ENCODE results near the gene LCA5. TPM values are rescaled to one million over a fixed set of nuclear protein-coding genes. Genes with fewer than 3 reads are reported as not detected.

Gene LCA5
- total RNA-seq, 1 experiment from 2014 or later, result 2.3 TPM

- no peaks in the 10 kb centered on the region for H3K79me1 ChIP-seq (ENCODE audit: insufficient read depth, low read depth, low read length, poor library complexity, severe bottlenecking)
- H4K91ac ChIP-seq (ENCODE audit: insufficient read length, low read depth, low read length), result no peak overlapping the region
- H2BK120ac ChIP-seq (ENCODE audit: low read depth, low read length, poor library complexity, severe bottlenecking), result no peak overlapping the region
- H3K9me3 ChIP-seq (ENCODE audit: control insufficient read depth, low read depth, low read length), result no peaks in the 10 kb centered on the region
- H3K27ac ChIP-seq (ENCODE audit: insufficient read length, low read depth, low read length), result no peak overlapping the region
- no peak for TF ChIP-seq CTCF (conservative IDR thresholded peaks at IDR 0.05)
- H3K79me2 ChIP-seq (ENCODE audit: insufficient read depth, low read length), result no peaks in the 10 kb centered on the region
- no peak overlapping the region for H3K23ac ChIP-seq (ENCODE audit: insufficient read length, low read depth, low read length)
- Mint-ChIP-seq H3K27ac (peak overlapping the region in 1 of 3 experiments; percentile 6; a peak in 1 of 7 replicates), H3K27me3 (ENCODE audit: low read depth) (no peaks in the 10 kb centered on the region), H3K9me3 (no peaks in the 10 kb centered on the region), H3K4me3 (no peak overlapping the region), H3K4me1 (peaks cover 11 to 15% of the 10 kb centered on the region in 2 experiments), H3K36me3 (ENCODE audit: insufficient read depth in 1 of 3, low read depth in 3 of 3) (no peaks in the 10 kb centered on the region)
- H3K23me2 ChIP-seq (ENCODE audit: insufficient read length, low read depth, low read length, poor library complexity, severe bottlenecking), result no peaks in the 10 kb centered on the region
- H3K56ac ChIP-seq (ENCODE audit: insufficient read length, low read depth, low read length), result no peak overlapping the region
- H2BK5ac ChIP-seq (ENCODE audit: insufficient read length, low read length), result no peak overlapping the region
- no peak overlapping the region for H3K18ac ChIP-seq (ENCODE audit: insufficient read length, low read depth, low read length)
- H3T11ph ChIP-seq (ENCODE audit: low read length), result no peak overlapping the region
- WGBS (ENCODE audit: extremely low coverage, insufficient read length, low lambda C conversion rate), result no CpG with 5 or more reads among the region's 4 CpGs
- H3K4me2 ChIP-seq (ENCODE audit: insufficient read depth, insufficient read length, low read length), result no peak overlapping the region
- H3K27me3 ChIP-seq (ENCODE audit: insufficient read depth, low read length), result no peaks in the 10 kb centered on the region
- H2BK15ac ChIP-seq (ENCODE audit: low read depth, low read length), result no peak overlapping the region
- H2AFZ ChIP-seq (ENCODE audit: low read length), result no peak overlapping the region
- H2AK5ac ChIP-seq (ENCODE audit: insufficient read length, low read length), result no peak overlapping the region
- H3K4ac ChIP-seq (ENCODE audit: low read depth, low read length), result no peak overlapping the region
- no peak overlapping the region for H2BK20ac ChIP-seq (ENCODE audit: low read depth, low read length, poor library complexity, severe bottlenecking)
- no peak overlapping the region for H4K8ac ChIP-seq (replicated peaks; ENCODE audit: insufficient read length, low read depth, low read length)
- no peak overlapping the region for H3K14ac ChIP-seq (ENCODE audit: insufficient read depth, low read length)
- no peak overlapping the region for H3K9ac ChIP-seq (ENCODE audit: extremely low read depth, insufficient read length, low read length)
- no peak overlapping the region for H4K5ac ChIP-seq (ENCODE audit: insufficient read length, low read depth, low read length)
- no peak for DNase-seq
- no peaks in the 10 kb centered on the region; the same call in 1 of the 2 replicates for H3K4me1 ChIP-seq (ENCODE audit: insufficient read depth, low read length)
- no peak overlapping the region for H2BK12ac ChIP-seq (ENCODE audit: insufficient read length, low read depth, low read length)
- H4K20me1 ChIP-seq (ENCODE audit: control insufficient read depth, insufficient read depth, insufficient read length), result no peaks in the 10 kb centered on the region
Observed at GRCh38 chr6:79465381-79465780, 71.8 kb downstream of the LCA5 start.
